ENCODE results near the gene VPS26C. TPM values are rescaled to one million over a fixed set of nuclear protein-coding genes. Genes with fewer than 3 reads are reported as not detected.

The VPS26C gene
- total RNA-seq, 6 experiments from 2014 or later: 40.8 to 50.0 (median 44.3) TPM

DNA sequence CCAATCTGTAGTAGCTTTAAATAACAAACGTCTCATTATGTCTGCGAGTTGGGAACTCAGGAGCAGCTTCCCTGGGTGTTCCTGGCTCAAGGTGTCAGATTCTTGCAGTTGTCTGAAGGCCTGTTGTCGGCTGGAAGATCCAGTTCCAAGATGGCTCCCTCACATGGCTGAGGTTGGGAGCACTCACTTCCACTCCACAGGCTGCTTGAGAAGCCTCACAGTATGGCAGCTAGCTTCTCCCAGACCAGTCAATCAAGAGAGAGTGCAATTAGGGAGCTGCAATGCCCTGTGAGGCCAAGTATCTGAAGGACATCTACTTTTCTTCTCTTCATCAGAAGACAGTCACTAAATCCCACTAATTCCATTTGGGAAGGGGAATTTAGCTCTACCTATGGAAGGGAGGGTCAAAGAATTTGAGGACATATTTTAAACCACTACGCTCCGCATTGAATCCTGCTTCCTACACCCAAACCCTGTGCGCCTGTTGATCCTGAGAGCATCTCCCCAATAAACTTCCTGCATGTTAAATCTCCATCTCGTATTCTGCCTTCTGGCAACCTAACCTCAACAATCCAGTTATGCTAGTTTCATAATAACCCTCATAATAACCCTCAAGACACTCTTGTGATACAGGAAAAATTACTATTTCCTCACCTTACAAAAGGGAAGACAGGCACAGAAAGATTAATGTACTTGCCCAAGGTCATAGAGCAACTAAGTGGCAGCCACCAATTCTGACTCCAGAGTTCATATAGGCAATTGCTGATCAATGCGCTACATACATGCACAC lies 3.6 kb upstream of the VPS26C start:
- no peaks in the 10 kb centered on the region; the same call in 1 of the 2 replicates for H3K27me3 Mint-ChIP-seq (ENCODE audit: insufficient read depth)

DNA sequence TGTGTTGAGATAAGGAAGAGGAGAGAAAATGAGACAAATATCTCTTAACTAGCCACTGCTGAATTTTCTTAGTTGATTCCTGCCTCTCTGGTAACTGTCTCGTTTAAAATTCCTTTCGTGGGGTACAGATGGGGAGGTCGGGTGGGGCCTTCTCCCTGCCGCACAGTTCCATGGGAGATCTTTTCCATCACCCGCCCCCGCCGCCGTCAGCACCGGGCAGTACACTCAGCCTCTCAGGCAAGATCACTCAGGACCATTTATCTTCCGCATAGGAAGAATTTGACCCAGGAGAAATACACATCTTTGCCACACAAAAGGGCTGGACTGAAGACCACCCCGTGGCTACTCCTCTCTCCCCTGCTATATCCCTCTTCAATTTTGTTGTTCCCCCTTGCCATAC lies 2.3 kb upstream of the VPS26C start:
- no peaks in the 10 kb centered on the region for H3K9me3 Mint-ChIP-seq
- H3K36me3 Mint-ChIP-seq (ENCODE audit: low read depth): peaks cover 15% of the 10 kb centered on the region
- H3K27me3 Mint-ChIP-seq (ENCODE audit: insufficient read depth): no peaks in the 10 kb centered on the region; the same call in 1 of the 2 replicates
- TF ChIP-seq CTCF (IDR thresholded peaks at IDR 0.05): no peak
- peak overlapping the region; percentile 93 for H3K4me3 Mint-ChIP-seq
- H3K27ac Mint-ChIP-seq: peak overlapping the region; percentile 100
- peaks cover 45% of the 10 kb centered on the region for H3K4me1 Mint-ChIP-seq (ENCODE audit: low read depth)
- DNase-seq: no peak

More for the DNA sequence above, 3.6 kb upstream of the VPS26C start:
- H3K9me3 Mint-ChIP-seq: no peaks in the 10 kb centered on the region
- no peak for TF ChIP-seq CTCF (IDR thresholded peaks at IDR 0.05)
- H3K4me3 Mint-ChIP-seq: no peak overlapping the region
- H3K36me3 Mint-ChIP-seq (ENCODE audit: low read depth): peaks cover 9% of the 10 kb centered on the region; the same call in 1 of the 2 replicates
- H3K4me1 Mint-ChIP-seq (ENCODE audit: low read depth): peaks cover 32% of the 10 kb centered on the region
- no peak for DNase-seq
- H3K27ac Mint-ChIP-seq: no peak overlapping the region

DNA sequence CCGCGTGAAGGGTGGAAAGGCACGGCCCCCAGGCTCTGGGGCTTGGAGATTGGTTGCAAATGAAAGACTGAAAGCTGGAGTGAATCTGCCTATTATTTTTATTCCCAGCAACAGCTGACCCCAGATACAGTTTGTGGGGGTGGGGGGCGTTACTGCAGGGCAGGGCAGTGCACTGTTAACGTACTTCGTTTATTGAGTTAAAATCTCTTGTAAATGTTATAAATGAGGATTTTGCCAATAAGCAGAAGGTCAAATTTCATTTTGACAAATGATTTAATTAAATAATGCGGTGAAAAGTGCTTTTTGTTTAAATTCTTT lies 1.0 kb upstream of the VPS26C start:
- TF ChIP-seq CTCF (IDR thresholded peaks at IDR 0.05): no peak
- no peak for DNase-seq
- peaks cover 51% of the 10 kb centered on the region for H3K4me1 Mint-ChIP-seq (ENCODE audit: low read depth)

GRCh38 chr21:37266515-37267221 lies 466 bp downstream of the VPS26C start:
- no peaks in the 10 kb centered on the region for H3K9me3 Mint-ChIP-seq
- no peak for TF ChIP-seq CTCF (IDR thresholded peaks at IDR 0.05)
- peak; percentile 11 for DNase-seq
- peak overlapping the region; percentile 93 for H3K4me3 Mint-ChIP-seq
- peaks cover 60% of the 10 kb centered on the region for H3K4me1 Mint-ChIP-seq (ENCODE audit: low read depth)
- peak overlapping the region; percentile 100 for H3K27ac Mint-ChIP-seq
- peaks cover 30% of the 10 kb centered on the region for H3K36me3 Mint-ChIP-seq (ENCODE audit: low read depth)
- H3K27me3 Mint-ChIP-seq (ENCODE audit: insufficient read depth): no peaks in the 10 kb centered on the region; the same call in 1 of the 2 replicates

More for the DNA sequence above, 1.0 kb upstream of the VPS26C start:
- Mint-ChIP-seq H3K27ac (peak overlapping the region; percentile 100), H3K27me3 (ENCODE audit: insufficient read depth) (no peaks in the 10 kb centered on the region; the same call in 1 of the 2 replicates), H3K4me3 (peak overlapping the region; percentile 93), H3K9me3 (no peaks in the 10 kb centered on the region), H3K36me3 (ENCODE audit: low read depth) (peaks cover 24% of the 10 kb centered on the region)

DNA sequence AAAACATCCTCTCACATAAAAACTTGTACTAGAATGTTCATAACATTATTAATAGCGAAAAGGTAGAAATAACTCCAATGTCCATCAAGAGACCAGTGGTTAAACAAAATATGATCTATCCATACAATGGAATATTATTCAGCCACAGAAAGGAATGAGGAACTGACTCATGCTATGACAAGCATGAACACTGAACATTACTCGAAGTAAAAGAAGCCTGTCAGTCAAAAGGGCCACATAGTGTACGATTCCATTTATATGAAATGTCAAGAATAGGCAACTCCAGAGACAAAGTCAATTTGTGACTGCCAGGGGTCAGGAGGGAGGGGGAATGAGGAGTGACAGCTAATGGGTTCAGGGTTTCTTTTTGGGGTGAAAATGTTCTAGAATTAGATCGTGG lies 2.3 kb downstream of the VPS26C start:
- H3K36me3 Mint-ChIP-seq (ENCODE audit: low read depth): peaks cover 35% of the 10 kb centered on the region
- TF ChIP-seq CTCF (IDR thresholded peaks at IDR 0.05): no peak
- no peaks in the 10 kb centered on the region; the same call in 1 of the 2 replicates for H3K27me3 Mint-ChIP-seq (ENCODE audit: insufficient read depth)
- no peak for DNase-seq
- H3K4me3 Mint-ChIP-seq: peak overlapping the region; percentile 49
- H3K4me1 Mint-ChIP-seq (ENCODE audit: low read depth): peaks cover 60% of the 10 kb centered on the region
- H3K27ac Mint-ChIP-seq: peak overlapping the region; percentile 50
- no peaks in the 10 kb centered on the region for H3K9me3 Mint-ChIP-seq

Data from HFFc6 (cell line).